Large intestine (tissue), 3 donors: Measurements from ENCODE around the gene PARVA. TPM values are rescaled to one million over a fixed set of nuclear protein-coding genes. Genes with fewer than 3 reads are reported as not detected.

Experiments used
- DNase-seq, 2 donors: peaks; one replicate each; pipeline versions ENCODE4 v3.0.0 to v3.0.0-alpha.2; 2013
- H3K27ac ChIP-seq: one replicate; pipeline ENCODE4 v1.5.1; 2013; ENCODE audit warnings: low read length
- H3K27me3 ChIP-seq: 2 replicates; pipeline ENCODE4 v1.6.1; 2013; ENCODE audit warnings: low read length; ENCODE audit not compliant: control insufficient read depth, insufficient read depth
- H3K36me3 ChIP-seq: 2 replicates; pipeline ENCODE4 v1.6.1; 2013; ENCODE audit warnings: low read length; ENCODE audit not compliant: control insufficient read depth, insufficient read depth
- H3K4me1 ChIP-seq: one replicate; pipeline ENCODE4 v1.6.1; 2013; ENCODE audit warnings: low read length; ENCODE audit not compliant: control insufficient read depth, insufficient read depth
- H3K4me3 ChIP-seq: one replicate; pipeline ENCODE4 v1.5.1; 2013; ENCODE audit warnings: low read length
- H3K9me3 ChIP-seq: one replicate; pipeline ENCODE4 v1.6.1; 2013; ENCODE audit warnings: mild to moderate bottlenecking, low read depth, low read length, moderate library complexity; ENCODE audit not compliant: control insufficient read depth
- WGBS: methylation state at CpG from one replicate; pipeline ENCODE4 v1.1.5; 2013; ENCODE audit warnings: low lambda C conversion rate; ENCODE audit not compliant: insufficient coverage; 5-methylcytosine and 5-hydroxymethylcytosine counted together
- polyA plus RNA-seq: library from polyadenylated mRNA; unstranded; fragments of 120-200 nt; gene quantifications from one replicate; pipeline ENCODE4 v1.2.1, GENCODE V29; 2013

Gene PARVA
- polyA plus RNA-seq, 1 donor = 35.9 TPM

DNA sequence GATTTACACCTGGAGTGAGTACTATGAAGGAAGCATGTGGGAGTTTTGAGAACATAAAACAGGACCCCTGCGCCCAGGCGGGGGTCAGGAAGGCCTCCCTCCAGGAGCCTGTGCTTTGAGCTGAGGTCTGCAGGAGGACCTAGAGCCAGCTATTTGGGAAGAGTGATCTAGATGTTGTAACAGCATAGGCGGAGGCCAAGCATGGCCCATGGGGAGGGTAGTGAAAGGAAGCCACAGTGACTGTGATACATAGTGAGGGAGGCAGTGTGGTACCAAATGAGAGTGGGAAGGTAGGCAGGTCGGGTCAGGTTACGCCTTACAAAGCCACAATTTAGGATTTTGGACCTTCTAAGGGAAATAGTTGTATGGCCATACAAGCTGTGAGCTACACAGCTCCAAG, 147.5 kb downstream of the PARVA start:
- H3K36me3 ChIP-seq = peaks cover 14% of the 10 kb centered on the region
- no peak overlapping the region for H3K4me3 ChIP-seq
- no peaks in the 10 kb centered on the region for H3K27me3 ChIP-seq
- H3K9me3 ChIP-seq = no peaks in the 10 kb centered on the region
- peaks cover 18% of the 10 kb centered on the region for H3K4me1 ChIP-seq
- H3K27ac ChIP-seq = no peak overlapping the region
- DNase-seq = no peak
- no CpG with 5 or more reads among the region's 5 CpGs for WGBS

DNA sequence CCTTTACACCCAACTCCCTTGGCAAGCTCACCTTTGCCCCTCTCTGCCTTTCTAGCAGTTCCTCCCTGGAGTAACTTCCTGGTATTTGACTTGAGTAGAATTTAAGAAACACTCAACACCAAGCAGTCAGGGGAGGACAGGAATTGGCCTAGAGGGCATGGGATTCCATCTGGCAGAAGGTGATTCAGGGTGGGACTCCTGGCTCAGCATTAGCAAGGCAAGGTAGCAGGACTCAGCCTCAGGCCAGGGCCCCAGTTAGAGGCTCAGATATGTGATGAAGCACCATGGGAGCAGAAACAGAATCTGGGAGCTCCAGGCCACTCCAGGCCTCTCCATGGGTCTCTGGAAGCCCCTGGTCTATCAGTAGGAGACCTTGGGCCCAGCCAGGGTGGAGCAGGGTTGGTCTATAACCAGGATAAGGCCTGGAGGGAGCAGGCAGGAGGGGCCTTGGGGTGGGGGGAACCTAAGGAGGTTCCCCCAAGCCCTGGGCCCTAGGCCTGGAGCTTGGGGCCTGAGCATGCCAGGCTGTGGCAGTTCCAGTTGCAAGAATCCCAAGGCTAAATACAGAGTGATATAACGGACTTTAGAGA, 148.2 kb downstream of the PARVA start:
- no peak for DNase-seq
- Histone ChIP-seq H3K4me3 (no peak overlapping the region), H3K36me3 (peaks cover 14% of the 10 kb centered on the region), H3K27me3 (no peaks in the 10 kb centered on the region), H3K9me3 (no peaks in the 10 kb centered on the region), H3K27ac (no peak overlapping the region), H3K4me1 (peaks cover 18% of the 10 kb centered on the region)
- WGBS = no CpG with 5 or more reads among the region's 1 CpG

DNA sequence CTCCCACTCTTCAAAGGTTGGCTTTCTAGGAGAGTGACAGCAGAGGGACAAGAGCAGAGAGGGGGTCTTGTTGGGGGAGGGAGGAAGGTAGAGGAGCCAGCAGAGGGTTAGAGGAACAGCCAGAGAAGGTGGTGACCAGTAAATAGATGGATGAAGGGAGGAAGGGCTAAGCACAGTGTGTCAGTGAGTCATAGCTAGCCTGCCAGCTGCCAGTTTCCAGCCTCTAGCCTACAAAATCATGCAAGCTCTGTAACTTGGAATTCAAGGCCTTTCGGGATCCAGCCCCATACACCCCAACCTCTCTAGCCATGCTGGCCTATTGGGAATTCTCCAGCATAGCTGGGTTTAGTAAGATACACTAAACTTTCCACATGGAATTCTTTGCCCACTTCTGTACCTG, 149.4 kb downstream of the PARVA start:
- Histone ChIP-seq H3K36me3 (peaks cover 14% of the 10 kb centered on the region), H3K4me1 (peaks cover 18% of the 10 kb centered on the region), H3K27ac (no peak overlapping the region), H3K4me3 (no peak overlapping the region), H3K9me3 (no peaks in the 10 kb centered on the region), H3K27me3 (no peaks in the 10 kb centered on the region)
- no peak for DNase-seq
- WGBS = no CpG with 5 or more reads among the region's 1 CpG

DNA sequence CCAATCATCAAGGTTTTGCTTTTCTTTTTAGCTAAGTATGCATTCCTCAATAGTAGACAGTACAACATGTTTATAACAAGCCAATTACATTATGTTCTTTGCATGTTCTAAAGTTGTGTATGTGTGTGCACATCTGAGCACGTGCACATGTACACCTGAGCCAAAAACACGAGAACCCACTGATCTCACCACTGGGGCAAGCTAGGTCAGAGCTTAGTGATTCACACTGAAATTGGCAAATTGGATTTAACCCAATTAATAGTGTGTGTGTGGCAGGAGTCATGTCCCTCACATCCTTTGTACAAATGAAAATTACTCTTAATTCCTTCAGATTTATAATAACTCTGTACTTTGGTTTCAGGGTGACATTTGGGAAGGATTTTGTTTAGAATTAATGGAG, 151.1 kb downstream of the PARVA start:
- peaks cover 13% of the 10 kb centered on the region for H3K4me1 ChIP-seq
- WGBS = no CpG with 5 or more reads among the region's 2 CpGs
- no peaks in the 10 kb centered on the region for H3K9me3 ChIP-seq
- peaks cover 19% of the 10 kb centered on the region for H3K36me3 ChIP-seq
- no peak overlapping the region for H3K27ac ChIP-seq
- H3K4me3 ChIP-seq = no peak overlapping the region
- DNase-seq = no peak
- H3K27me3 ChIP-seq = no peaks in the 10 kb centered on the region

DNA sequence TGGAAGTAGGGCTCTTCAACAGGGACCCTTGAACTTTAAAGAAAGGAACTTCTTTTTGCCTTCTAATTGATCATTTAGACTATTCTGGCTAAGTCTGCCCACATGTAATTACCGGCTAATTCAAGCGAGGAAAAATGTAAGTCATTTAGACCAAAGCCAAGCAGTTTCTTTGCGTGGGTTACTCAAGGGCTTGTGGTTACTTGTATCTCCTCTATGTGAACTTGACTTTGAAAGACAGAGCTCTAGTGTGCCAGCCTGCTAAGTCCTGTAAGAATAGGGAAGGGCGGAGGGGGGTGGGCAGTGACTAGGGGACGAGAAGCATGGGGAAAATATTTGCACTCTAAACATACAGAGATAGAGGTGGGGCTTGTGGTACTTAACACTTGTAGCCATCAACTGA, 151.7 kb downstream of the PARVA start:
- 100% methylated on average over 2 of the region's 5 CpGs for WGBS
- Histone ChIP-seq H3K36me3 (peaks cover 19% of the 10 kb centered on the region), H3K27ac (no peak overlapping the region), H3K4me1 (peaks cover 8% of the 10 kb centered on the region), H3K9me3 (no peaks in the 10 kb centered on the region), H3K4me3 (no peak overlapping the region), H3K27me3 (no peaks in the 10 kb centered on the region)
- DNase-seq = no peak

DNA sequence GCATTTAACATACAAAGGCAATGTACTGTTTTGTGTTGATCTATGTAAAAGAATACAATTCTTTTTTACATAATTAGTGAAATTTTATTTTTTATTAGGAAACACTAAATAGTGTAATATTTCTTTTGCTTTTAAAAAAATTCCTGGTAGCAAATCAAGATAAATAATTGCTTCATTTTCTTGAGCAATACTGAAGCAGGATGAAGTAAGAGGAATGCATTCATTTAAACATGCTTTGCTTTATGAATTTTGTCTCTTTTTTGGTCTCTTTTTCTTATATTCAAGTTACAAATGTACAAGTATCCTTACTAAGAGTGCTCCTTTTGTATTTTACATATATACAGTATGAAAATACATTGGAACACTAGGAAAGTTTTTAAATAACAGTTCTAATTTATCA, 152.4 kb downstream of the PARVA start:
- Histone ChIP-seq H3K4me1 (peaks cover 7% of the 10 kb centered on the region), H3K36me3 (peaks cover 17% of the 10 kb centered on the region), H3K9me3 (no peaks in the 10 kb centered on the region), H3K4me3 (no peak overlapping the region), H3K27ac (no peak overlapping the region), H3K27me3 (no peaks in the 10 kb centered on the region)
- DNase-seq = no peak

DNA sequence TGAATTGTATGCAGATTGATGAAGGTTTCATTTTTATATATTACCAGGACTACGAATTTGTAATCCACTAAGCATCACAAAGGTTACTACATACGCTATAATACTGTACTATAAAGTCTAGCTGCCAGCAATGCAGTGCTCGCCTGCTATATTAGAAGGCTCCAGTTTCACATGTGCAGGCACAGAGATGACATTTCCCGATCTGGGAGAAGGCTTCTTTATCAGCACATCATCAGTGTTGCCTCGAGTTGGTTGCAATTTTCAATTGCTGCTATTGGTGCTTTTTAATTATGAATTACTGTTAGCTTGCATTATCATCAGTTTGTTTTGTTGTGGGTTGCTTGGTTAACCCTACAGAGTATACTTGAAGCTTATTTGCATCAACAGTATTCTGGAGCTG, 153.6 kb downstream of the PARVA start:
- WGBS = 80% methylated on average over 1 of the region's 5 CpGs
- H3K4me3 ChIP-seq = no peak overlapping the region
- H3K9me3 ChIP-seq = no peaks in the 10 kb centered on the region
- H3K27me3 ChIP-seq = no peaks in the 10 kb centered on the region
- DNase-seq = no peak
- H3K4me1 ChIP-seq = no peaks in the 10 kb centered on the region
- H3K36me3 ChIP-seq = peaks cover 17% of the 10 kb centered on the region
- no peak overlapping the region for H3K27ac ChIP-seq

DNA sequence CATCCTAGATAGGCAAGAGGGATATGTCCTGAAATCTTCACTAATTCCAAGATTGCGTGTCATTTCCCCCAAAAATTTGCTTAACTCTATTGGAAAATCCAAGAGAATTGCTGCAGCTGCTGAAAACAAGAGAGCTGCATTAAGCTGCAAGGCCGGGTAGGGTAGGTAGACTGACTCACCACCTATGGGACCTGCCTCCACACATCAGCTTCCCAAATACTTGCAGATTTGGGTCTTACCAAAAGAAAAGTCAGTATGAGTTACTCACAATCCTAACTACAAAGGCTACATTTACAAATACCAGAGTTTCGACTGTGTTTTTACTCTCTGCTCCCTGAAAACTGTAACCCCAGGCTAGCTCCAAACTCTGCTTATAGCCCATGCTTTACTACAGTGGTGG, 154.3 kb downstream of the PARVA start:
- Histone ChIP-seq H3K4me1 (no peaks in the 10 kb centered on the region), H3K4me3 (no peak overlapping the region), H3K9me3 (no peaks in the 10 kb centered on the region), H3K36me3 (peaks cover 17% of the 10 kb centered on the region), H3K27ac (no peak overlapping the region), H3K27me3 (no peaks in the 10 kb centered on the region)
- WGBS = no CpG with 5 or more reads among the region's 3 CpGs
- DNase-seq = no peak

DNA sequence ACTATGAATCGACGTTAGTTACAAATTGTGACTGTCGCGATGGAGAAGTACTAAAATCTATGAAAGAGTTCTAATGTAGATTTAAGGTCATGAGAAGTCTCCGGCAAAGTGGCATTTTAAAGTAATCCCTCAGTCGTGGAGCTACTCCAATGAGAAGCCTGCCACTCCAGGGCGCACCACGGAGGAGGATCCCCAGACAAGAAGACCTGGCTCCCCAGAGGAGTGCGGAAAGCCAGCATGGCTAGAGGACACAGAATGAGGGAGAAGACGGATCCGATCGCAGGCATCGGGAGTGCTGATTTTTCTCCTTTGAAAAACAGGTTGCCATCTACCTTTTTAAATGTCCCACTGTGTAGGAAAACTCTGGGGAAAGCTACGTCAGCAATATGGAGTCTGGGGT, 155.2 kb downstream of the PARVA start:
- no peaks in the 10 kb centered on the region for H3K9me3 ChIP-seq
- no peaks in the 10 kb centered on the region for H3K4me1 ChIP-seq
- WGBS = 93% methylated on average over 4 of the region's 14 CpGs
- H3K36me3 ChIP-seq = peaks cover 15% of the 10 kb centered on the region
- H3K27ac ChIP-seq = no peak overlapping the region
- DNase-seq = no peak
- no peaks in the 10 kb centered on the region for H3K27me3 ChIP-seq
- H3K4me3 ChIP-seq = no peak overlapping the region

DNA sequence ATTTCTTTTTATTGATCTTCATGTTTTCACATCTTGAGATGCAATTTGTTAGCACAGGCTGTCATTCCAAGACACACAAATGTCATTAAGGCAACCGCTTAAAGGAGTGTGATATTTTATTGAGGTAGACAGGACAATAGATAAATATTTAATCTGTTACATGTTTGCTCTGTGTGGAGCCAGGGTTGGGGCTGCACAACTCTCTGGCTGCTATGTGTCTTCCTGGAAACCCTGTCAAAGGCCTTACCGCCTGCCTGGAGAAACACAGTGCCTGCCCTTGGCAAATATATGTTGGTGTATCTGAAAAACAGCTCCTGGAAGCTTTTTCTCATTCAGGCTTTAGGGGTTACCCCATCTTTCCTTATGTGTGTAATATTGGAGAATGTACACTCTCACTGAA, 157.2 kb downstream of the PARVA start:
- WGBS = no CpG with 5 or more reads among the region's 2 CpGs
- no peak for DNase-seq
- Histone ChIP-seq H3K36me3 (peaks cover 5% of the 10 kb centered on the region), H3K9me3 (no peaks in the 10 kb centered on the region), H3K27ac (no peak overlapping the region), H3K4me3 (no peak overlapping the region), H3K4me1 (no peaks in the 10 kb centered on the region), H3K27me3 (no peaks in the 10 kb centered on the region)

DNA sequence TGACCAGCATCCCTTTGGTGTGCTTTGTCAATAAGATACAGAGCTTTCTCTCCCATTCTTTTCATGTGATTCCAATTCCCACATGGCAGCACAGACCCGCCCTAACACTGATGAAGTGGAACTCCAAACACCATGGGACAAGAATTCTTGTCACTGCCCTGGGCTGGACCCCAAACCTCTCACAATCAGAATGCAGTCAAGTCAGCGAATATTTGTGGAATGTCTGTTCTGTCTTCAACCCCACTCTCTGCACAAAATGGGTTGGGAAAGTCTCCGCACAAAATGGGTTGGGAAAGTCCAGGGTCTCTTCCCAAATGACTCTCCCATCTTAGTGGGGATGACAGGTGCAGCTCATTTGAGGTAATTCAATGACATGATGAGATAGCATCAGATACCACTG, 157.9 kb downstream of the PARVA start:
- H3K27me3 ChIP-seq = no peaks in the 10 kb centered on the region
- H3K9me3 ChIP-seq = no peaks in the 10 kb centered on the region
- no peak for DNase-seq
- WGBS = no CpG with 5 or more reads among the region's 3 CpGs
- H3K4me1 ChIP-seq = no peaks in the 10 kb centered on the region
- no peak overlapping the region for H3K27ac ChIP-seq
- peaks cover 5% of the 10 kb centered on the region for H3K36me3 ChIP-seq
- H3K4me3 ChIP-seq = no peak overlapping the region
